Measurements from ENCODE around the gene DISC1.

DNA sequence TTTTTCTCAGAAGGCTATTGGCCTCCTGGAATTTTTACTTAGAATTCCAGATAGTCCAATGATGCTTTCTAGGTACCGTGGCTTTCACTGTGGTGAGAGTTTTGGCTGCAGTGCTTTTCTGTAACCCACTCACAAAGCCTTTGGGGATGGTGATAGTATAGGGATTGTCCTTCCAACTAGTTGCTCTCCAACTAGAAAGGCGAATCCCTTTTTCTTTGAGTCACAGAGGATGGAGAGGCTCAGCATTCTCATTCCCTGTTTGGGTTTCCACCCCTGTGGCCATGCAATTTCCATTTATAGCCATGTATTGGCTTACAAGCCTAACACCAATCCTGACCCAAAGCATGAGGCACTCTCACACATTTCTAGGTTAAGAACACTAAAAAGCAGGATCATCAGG is 300.3 kb downstream of the DISC1 start:
- no peak for TF ChIP-seq POLR2A (IDR thresholded peaks at IDR 0.05; ENCODE audit: low read depth, low read length)
- no peak for TF ChIP-seq POLR2AphosphoS5 (IDR thresholded peaks at IDR 0.05; ENCODE audit: low read depth, low read length)

Data from GM12892 (cell line).